ENCODE data around the gene FLII.

GRCh38 chr17:18197535-18198194, 60.9 kb downstream of the FLII start:
- TF ChIP-seq POLR2A (IDR thresholded peaks at IDR 0.05) = no peak
- TF ChIP-seq, protein P1, sequence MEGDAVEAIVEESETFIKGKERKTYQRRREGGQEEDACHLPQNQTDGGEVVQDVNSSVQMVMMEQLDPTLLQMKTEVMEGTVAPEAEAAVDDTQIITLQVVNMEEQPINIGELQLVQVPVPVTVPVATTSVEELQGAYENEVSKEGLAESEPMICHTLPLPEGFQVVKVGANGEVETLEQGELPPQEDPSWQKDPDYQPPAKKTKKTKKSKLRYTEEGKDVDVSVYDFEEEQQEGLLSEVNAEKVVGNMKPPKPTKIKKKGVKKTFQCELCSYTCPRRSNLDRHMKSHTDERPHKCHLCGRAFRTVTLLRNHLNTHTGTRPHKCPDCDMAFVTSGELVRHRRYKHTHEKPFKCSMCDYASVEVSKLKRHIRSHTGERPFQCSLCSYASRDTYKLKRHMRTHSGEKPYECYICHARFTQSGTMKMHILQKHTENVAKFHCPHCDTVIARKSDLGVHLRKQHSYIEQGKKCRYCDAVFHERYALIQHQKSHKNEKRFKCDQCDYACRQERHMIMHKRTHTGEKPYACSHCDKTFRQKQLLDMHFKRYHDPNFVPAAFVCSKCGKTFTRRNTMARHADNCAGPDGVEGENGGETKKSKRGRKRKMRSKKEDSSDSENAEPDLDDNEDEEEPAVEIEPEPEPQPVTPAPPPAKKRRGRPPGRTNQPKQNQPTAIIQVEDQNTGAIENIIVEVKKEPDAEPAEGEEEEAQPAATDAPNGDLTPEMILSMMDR (IDR thresholded peaks at IDR 0.05) = no peak

All from adrenal gland (tissue), 5 donors.